Lower leg skin (tissue), 3 donors: Measurements from ENCODE around the gene PDE9A.

Source experiments
- CTCF ChIP-seq, 3 donors: fragments of 450-650 bp; IDR thresholded peaks; one replicate each; pipeline ENCODE4 v1.5.1; 2016; ENCODE audit warnings: antibody characterized with exemption in 3 of 3, mild to moderate bottlenecking in 3 of 3, moderate library complexity in 2 of 3
- POLR2A ChIP-seq, 2 donors: fragments of 450-650 bp; IDR thresholded peaks; one replicate each; pipeline ENCODE4 v1.6.1; 2016 to 2017; ENCODE audit warnings: antibody characterized with exemption in 2 of 2, mild to moderate bottlenecking in 1 of 2, moderate library complexity in 1 of 2

GRCh38 chr21:42737951-42738590 lies 84.7 kb downstream of the PDE9A start:
- no peak for TF ChIP-seq CTCF (IDR thresholded peaks at IDR 0.05)
- no peak for TF ChIP-seq POLR2A (IDR thresholded peaks at IDR 0.05)
